GM18502 (cell line): ENCODE measurements around the gene CD226.
A peak's percentile ranks its signal among the peaks of the same experiment; 100 is the strongest.
"Not testable (repeated sequence)": the region's sequence is repeated elsewhere in the genome, so short reads cannot be mapped to it uniquely, and the experiment has no call there.

Source experiments
- ATAC-seq: cut with Tn5 transposase; IDR thresholded peaks from one replicate; pipeline ENCODE4 v1.9.1; 2021; ENCODE audit warnings: mild to moderate bottlenecking; ENCODE audit not compliant: unreplicated experiment, poor library complexity

Gene CD226

DNA sequence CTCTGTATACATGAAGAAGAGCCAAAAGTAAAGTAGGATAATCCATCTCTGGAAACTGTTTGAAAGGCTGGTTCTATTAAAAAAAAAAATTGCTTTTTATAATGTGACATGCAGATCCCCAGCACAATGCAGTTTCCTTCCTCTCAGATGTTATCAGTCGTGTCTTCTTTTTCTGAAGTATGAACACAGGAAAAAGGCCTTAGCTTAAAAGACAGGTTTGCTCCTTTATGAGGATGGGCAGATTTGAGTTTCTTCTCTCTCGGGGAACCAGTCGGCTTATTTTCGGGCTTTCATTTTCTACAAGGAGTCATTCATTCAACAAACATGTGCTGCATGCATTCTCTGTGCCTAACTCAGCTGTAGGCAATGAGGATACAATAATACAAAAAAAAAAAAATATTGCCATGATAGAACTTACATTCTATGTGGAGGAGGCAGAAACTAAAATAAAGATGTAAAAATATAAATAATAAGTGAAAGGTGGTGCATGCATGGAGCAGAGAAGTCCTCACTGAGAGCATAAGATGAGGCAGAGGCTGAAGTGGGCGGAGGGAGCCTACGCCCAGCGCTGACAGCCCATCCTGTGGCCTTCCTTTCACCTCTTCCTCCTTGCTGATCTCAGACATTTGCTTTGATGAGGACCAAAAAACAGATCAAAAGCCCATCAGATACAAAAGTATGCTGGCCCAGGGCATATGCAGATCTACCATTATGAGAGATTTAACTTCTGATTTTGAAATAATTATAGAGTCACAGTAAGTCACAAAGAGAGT, at the start of gene CD226:
Gene CD226 (minus strand): TSS at position 513 of the 773 bp plus-strand sequence. CDS start 467 bp downstream, at position 46.
- peak; percentile 31 for ATAC-seq

DNA sequence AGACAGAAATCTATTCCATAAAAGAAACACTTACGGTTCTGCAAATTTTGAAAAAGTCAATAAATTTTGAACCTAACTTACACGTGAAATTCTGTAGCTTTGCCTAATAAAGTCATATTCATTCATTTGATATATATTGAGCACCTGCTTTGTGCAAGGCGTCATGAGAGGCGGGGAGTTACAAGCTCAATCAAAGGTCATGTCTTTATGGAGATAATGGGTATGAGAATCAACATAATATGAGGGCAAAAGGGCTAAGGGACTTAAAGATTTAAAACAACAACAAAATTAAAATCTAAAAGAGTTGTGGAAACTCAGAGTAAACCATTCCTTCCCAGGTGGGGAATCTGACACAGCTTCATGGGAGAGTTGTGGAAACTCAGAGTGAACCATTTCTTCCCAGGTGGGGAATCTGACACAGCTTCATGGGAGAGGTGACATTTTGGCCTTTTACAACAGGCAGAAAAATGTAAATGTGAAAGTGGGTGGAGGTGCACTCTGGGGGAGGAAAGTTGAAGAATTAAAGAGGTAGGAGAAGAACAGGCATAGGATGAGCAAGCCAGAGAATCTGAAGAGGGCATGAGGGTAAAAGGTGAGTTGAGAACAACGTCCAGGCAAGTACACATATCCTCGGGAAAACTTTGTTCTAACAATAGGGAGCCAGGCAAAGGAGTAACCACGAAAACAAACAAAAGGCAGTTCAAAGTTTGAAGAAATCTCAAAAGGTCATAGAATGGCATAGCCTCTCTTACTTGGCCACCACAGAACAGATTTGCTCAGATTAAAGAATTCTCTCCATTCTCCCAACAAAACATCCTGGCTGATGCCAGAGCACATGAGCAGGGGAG, 49.5 kb upstream of the CD226 start:
- no peak for ATAC-seq

DNA sequence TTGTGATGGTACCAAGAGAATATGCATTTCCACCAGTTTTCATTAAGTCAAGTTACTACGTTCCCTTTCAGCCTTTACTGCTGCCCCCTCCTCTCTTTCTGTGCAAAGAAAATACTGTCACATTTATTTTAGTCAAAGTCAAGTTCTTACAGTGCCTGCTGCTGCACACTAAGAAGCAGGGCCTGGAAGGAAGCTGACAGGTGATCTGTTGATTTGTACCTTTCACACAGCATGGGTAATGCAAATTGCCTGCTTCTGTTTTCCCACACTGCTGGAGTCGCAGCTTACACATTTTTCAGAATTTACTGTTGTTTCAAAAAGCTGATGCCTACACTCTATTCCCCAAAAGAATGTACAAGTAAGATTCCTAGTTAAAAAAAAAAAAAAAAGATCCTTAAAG, 48.7 kb upstream of the CD226 start:
- no peak for ATAC-seq

DNA sequence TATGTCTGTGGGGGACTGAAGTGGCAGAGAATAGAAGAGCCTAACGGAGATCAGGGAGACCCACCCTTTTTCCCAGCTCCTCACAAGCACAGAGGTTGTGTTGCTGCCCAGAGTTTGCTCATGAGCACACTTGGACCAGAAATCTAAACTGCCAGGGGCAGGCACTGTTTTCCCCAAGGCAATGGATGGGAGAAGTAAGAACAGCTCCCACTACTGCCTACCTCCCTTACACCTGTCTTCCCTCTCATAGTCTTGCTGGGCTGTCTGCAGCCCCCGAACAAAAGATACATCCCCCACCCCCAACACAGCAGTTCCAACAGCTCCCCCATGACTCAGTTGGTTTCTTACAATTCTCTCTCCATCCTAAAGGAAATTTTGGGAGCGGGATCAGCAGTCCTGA, 48.1 kb upstream of the CD226 start:
- ATAC-seq, result no peak

DNA sequence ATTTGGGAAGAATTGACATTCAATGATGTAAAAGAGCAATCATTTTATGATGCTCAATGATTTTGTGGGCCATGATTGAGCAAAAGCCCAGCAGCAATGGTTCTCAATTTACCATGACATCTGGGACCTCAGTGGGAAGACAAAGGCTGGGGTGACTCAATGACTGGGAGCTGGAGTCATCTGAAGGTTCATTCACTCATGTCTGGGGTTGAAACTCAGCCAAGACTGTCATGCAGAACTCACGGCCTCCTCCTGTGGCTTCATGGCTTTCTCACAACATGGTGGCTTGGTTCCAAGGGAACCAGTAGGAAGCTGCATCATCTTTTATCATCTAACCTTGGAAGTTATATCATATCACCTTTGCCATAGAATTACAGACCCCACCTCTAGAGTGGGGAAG, 45.1 kb upstream of the CD226 start:
- no peak for ATAC-seq

DNA sequence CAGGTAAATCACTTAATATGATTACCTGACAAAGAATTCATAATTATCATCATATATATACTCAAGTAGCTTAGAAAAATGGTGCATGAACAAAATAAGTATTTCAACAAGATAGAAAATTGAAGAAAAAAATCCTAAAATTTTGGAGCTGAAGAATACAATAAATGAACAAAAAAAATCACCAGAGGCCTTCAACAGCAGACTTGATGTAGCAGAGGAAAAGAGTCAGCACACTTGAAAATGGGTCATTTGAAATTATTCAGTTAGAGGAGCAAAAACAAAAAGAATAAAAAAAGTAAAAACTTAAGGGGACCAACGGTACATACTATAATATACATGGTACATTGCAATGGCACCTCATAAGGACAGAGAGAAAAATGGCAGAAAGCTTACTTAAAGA, 40.2 kb upstream of the CD226 start:
- ATAC-seq, result no peak

DNA sequence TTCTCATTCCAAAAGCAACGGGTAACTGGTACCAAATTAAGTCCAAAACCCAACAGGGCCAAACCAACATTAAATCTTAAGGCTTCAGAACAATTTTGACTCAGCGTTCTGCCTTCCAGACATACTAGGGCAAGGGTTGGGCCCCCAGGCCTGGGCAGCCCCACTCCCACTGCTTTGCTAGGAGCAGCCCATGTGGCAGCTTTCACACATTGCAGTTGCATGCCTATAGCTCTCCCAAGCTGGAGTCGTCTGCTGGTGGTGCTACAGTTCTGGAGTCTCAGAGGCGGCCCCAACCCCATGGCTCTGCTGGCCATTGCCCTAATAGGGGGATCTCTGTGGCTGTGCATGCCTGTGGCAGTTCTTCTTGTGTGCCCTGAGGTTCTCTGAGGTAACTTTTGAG, 37.6 kb upstream of the CD226 start:
- no peak for ATAC-seq

DNA sequence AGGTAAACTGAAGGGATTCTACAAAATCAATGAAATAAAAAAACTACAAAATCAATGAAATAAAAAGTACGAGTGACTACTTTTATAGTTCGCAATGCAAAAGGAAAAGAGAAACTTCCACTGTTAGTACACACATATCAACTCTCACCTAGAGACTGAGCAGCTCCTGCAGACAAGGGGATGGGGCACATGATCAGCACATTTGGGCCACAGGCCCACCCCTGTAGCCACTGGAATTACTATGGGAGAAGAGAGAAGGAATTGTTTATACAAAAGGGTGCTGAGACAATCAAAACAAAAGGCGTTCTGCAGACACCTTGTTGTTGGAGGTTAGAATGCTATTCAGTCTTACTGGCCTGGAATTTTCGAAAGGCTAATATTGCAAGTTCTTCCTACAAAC, 34.7 kb upstream of the CD226 start:
- no peak for ATAC-seq

DNA sequence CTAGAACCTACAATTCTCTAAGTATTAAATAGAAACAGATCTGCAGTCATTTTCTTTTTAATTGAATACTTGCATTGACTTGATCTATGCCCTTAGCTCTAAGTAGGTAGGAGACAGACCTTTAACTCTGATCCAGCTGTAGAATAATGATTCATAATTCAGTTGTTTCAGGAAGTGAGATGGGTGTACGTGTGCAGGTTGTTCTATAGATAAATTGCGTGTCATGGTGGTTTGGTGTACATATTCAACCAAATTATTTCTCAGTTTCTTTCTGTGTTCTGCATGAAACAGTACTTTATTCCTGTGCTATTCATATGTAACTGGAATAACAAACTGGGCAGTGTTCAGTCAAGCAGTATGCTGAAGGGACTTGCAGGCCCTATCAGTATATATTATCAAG, 34.3 kb upstream of the CD226 start:
- peak; percentile 62 for ATAC-seq

DNA sequence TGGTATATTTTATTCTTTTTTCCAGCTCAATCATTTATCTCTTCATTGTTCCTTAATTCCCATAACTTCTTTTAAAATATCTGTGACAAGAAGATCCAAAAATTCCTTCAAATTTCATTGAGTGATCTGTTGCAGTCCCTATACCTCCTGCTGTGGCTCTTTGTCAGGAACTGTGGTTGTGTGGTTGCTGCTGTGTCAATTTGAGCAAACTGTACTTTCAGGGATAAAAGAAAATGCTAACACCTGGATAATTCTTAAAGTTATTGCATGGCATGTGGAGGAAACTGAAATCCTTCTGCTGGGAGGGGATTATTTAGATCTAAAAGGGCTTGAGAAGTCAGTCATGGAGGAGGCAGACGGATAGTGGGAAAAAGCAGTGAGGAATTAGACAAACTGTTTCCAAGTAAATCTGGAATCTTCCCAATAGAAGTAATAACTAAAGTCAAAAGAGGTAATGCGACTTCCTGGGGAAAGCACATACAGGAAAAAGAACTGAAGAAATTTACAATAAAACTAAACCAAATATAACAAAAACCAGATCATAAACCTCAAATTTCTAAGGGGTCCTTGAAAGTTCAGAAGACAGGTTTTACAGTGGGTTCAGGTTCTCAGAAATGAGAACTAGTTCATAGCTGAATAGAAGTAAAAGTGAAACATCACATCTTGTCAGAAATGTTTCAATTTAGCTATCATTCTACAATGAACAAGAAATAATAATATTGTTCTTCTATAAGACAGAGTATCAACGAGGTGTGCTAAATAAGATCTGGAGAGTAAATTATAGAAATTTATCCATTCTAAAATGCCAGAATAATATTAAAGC, 33.5 kb upstream of the CD226 start:
- no peak for ATAC-seq

DNA sequence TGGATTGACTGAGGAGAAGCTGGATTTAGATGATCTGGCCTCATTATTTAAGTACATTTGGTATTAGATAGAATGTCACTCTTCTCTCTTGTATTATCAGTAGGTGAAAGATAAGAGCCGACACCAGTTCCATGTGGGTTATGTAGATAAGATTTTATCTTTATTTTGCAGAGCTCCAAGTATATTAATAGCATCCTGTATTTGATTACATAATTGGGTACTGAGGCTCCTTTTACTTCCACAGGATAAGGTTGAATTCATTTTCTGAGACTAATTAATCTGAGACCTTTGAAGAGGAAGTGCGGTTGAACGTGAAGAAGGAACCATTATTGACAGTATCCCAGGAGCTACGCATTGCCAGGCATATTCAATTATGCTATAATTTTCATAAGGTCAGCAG, 32.8 kb upstream of the CD226 start:
- no peak for ATAC-seq

DNA sequence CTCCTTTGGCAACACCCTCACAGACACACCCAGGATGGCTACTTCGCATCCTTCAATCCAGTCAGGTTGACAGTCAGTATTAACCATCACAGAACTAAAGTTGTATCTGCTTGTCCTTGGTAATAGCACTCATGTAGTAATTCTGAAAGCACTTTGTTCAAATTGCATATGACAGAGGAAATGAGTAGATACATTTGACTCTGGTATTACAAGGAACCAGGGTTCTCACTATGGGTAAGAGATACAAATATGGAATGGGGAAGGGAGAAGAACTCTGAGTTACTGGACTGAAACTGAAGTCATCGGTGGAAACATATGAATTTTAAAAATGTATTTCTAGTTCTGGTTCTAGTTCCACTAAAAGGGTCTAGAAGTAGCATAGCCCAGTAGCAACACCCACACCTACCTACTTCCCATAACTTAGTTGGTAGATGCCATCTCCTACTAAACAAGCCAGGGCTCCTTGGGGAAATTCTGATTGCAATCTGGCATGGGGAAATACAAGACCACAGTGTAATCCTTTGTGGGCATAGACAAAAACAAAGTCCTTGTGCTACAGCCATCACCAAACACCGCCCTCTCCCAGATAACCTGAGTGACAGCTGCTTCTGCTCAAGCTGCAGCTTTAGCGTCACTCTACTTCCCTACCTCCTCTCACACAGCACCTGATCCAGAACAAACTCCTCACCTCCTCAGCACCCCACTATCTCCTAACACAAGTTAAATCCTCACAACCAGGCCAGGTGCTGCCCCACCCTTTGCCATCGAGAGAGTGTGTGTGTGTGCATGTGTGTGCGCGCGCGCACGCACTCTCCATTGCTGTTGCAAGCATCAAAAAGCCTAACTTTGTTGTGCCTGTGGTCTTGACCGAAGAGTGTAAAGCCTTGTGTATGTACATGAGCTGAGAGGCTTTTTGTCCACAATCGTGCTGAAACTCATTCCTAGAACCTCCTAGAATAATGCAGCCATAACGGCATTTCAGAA, 31.4 kb upstream of the CD226 start:
- peak; percentile 80 for ATAC-seq

DNA sequence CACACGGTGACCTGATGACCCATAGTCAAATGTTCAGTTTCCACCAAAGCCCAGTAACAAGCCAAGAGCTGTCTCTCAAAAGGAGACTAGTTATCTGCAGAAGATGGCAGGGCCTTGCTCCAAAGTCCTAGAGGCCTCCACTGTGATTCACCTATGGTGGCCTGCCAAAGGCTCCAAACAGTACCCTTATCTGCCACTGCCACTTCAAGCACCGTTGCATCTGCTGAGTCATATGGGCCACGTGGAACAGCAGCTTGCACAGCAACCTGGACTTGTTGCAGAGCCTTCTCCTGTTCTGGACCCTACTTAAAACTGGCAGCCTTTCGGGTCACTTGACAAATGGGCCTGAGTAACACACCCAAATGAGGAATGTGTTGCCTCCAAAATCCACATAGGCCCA, 27.6 kb upstream of the CD226 start:
- not testable (repeated sequence) for ATAC-seq

DNA sequence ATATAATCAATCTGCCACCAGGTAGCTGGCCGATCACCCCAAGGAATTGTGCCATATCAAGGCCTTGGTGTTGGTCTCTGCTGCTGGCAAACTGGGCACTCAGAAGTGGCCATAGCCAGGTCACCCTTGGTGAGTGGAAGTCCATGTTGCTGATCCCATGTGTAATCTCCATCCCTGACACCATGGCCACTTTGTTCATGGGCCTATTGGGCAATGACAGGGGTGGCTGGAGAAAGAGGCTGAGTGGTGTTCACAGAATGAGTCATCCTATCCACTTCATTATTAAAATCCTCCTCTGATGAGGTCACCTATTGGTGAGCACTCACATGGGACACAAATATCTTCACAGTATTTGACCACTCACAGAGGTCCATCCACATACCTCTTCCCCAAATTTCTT, 26.7 kb upstream of the CD226 start:
- no peak for ATAC-seq

DNA sequence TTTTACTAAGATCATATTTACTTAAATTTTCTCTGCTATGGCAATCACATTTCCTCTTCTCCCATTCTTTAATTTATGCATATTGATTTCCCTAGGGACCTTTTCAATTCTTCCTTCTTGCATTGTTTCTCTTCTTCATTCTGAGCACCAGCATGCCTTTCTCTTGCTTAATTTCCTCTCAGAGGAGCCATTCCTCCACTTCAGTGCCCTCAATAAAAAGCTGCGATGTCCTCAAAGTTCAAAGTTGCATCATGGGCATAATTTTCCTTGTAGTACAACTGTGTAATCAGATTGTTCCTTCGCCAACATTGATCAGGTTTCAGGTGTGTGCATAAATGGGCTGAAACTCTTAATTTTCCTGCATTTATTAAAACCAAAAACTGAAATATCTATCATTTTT, 21.8 kb upstream of the CD226 start:
- no peak for ATAC-seq

DNA sequence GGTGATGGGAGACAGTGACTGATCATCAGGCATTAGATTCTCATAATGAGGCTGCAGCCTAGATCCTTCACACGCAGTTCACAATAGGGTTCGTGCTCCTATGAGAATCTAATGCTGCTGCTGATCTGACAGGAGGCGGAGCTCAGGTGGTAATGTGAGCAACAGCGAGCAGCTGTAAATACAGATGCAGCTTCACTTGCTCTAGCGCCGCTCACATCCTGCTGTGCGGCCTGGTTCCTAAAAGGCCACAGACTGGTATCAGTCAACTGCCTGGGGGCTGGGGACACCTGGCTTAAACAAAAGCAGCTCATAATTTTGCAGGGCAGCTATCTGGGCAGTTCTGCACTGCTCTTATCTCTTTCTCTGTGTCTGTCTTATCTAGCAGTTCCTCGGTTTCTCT, 20.4 kb upstream of the CD226 start:
- peak; percentile 91 for ATAC-seq

DNA sequence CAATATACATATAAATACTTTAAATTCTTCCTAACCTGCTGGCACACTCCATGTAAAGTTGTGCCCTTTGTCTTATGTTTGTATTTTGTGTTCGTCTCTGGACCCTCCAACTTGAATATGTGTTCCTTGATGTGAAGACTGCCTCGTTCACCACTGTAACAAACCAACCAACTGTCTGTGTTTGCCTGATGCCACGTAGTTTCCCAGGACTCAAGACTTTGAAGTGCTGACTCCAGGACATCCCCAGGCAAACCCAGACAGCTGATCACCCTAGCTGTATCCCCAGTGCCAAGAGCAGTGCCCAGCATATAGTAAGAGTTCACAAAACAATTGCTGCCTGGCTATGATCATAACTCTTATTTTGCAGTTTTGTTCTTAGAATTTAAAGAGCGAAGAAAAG, 15.5 kb upstream of the CD226 start:
- ATAC-seq, result no peak

DNA sequence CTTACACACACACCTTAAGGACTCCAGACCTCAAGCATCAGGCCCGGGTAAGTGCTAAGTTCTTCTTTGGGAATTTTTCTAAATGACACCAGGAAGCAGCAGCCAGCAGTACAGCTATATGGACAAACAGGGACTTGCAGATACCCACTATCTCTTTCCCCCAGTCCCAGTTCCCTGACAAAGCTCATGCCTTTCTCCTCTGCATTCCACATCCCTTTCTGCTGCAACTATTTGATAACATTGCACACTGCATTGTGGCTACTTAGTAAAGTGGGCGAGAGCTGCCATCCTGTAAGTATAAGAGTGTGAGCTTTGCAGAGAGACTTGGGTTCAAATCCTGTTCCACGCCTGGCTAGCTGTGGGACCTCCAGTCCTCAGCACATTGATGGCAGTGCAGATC, 14.0 kb upstream of the CD226 start:
- no peak for ATAC-seq

DNA sequence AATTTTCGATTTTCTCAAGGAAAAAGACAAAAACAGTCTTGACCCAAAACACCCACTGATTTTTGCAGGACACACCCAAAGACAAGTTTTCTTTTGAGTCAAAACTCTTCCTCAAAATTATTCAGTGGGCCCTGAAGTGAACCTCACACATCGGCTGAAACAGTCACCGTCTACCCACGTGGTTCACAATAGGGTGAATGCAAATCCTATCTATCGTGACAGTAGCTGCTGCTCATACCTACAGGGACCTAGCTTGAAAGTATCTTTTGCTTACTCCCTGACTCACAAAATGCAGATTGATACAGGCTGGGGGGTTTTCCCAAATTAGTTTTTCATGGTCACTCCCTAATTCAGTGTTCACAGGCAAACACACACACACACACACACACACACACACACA, 10.7 kb upstream of the CD226 start:
- peak; percentile 48 for ATAC-seq

DNA sequence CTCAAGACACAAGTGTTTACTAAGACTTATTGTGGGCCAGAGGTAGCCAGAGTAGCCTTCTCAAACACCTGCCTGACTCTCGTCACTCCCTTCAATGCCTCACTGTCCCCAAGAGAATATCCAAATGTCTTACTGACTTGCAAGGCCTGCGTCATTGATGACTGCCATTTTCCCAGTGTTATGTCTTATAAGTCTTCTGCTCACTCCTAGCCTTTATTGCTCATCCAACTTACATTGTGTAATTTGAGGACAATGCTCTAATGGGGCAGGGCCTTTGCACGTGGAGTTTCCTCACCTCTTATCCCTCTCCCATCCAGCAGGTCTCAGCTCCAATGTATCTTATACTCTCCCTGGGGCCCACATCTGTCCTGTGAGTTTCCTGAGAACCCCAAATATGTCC, 10.1 kb upstream of the CD226 start:
- no peak for ATAC-seq
